Small intestine (tissue), 7 donors: ENCODE measurements around the gene MGA. TPM values are rescaled to one million over a fixed set of nuclear protein-coding genes. Genes with fewer than 3 reads are reported as not detected.

ENCODE experiments used
- DNase-seq, 2 donors: peaks; one replicate each; pipeline versions ENCODE4 v3.0.0 to v3.0.0-alpha.2; 2013
- FAIRE-seq: peaks from 2 replicates; lab custom pipeline; 2012; peaks lifted over from hg19 to GRCh38; lab: Jason Lieb, UNC
- H3K27ac ChIP-seq, 3 donors: one replicate each; pipeline ENCODE4 v1.5.1; 2013; ENCODE audit warnings: low read length in 2 of 3, mild to moderate bottlenecking in 2 of 3, control low read depth in 1 of 3, inconsistent platforms in 1 of 3, low read depth in 1 of 3, moderate library complexity in 1 of 3
- H3K27me3 ChIP-seq, 3 donors: one replicate each; pipeline ENCODE4 v1.6.1; 2013; ENCODE audit warnings: low read length in 3 of 3, inconsistent platforms in 1 of 3; ENCODE audit not compliant: control insufficient read depth in 3 of 3, insufficient read depth in 3 of 3
- H3K36me3 ChIP-seq, 3 donors: one replicate each; pipeline ENCODE4 v1.6.1; 2013; ENCODE audit warnings: low read length in 3 of 3, inconsistent platforms in 1 of 3, low read depth in 1 of 3, mild to moderate bottlenecking in 1 of 3, moderate library complexity in 1 of 3; ENCODE audit not compliant: control insufficient read depth in 3 of 3, insufficient read depth in 2 of 3
- H3K4me1 ChIP-seq, 3 donors: one replicate each; pipeline ENCODE4 v1.6.1; 2013; ENCODE audit warnings: low read length in 2 of 3, inconsistent platforms in 1 of 3, low read depth in 1 of 3, mild to moderate bottlenecking in 1 of 3, moderate library complexity in 1 of 3; ENCODE audit not compliant: control insufficient read depth in 3 of 3, insufficient read depth in 2 of 3
- H3K4me3 ChIP-seq, 3 donors: one replicate each; pipeline ENCODE4 v1.5.1; 2013; ENCODE audit warnings: low read length in 3 of 3, control low read depth in 1 of 3, inconsistent platforms in 1 of 3, low read depth in 1 of 3, mild to moderate bottlenecking in 1 of 3, moderate library complexity in 1 of 3
- H3K9me3 ChIP-seq, 2 donors: one replicate each; pipeline ENCODE4 v1.6.1; 2013; ENCODE audit warnings: low read depth in 1 of 2, low read length in 1 of 2; ENCODE audit not compliant: control insufficient read depth in 2 of 2, insufficient read depth in 1 of 2
- WGBS, 3 donors: extraction: QIAGEN DNeasy Blood & Tissue Kit; methylation state at CpG; one replicate each; pipeline ENCODE4 v1.1.7; 2013; 5-methylcytosine and 5-hydroxymethylcytosine counted together
- polyA plus RNA-seq, 4 donors: library from polyadenylated mRNA; stranded (reverse) in 3 of 4; unstranded in 1 of 4; fragments of 200-250 nt in 3 of 4; fragments of 120-200 nt in 1 of 4; gene quantifications; one replicate each; pipeline versions ENCODE4 v1.2.1 to v1.2.3, GENCODE V29; 2013
- donor health status: healthy with polysubstance abuse.
- donor health status: control.
- donor health status: control.
- donor health status: Bipolar disorder and iron deficiency.
- donor health status: healthy.

Gene MGA
- polyA plus RNA-seq, 4 donors: 1.4 to 21.0 (median 3.7) TPM

- Histone ChIP-seq H3K9me3 (no peaks in the 10 kb centered on the region), H3K4me1 (peaks cover 2 to 38% (median 6%) of the 10 kb centered on the region in 3 donors), H3K4me3 (no peak overlapping the region), H3K27ac (peak overlapping the region in 2 of 3 donors; percentile 59 to 82), H3K36me3 (peaks cover 0 to 15% (median 2%) of the 10 kb centered on the region in 3 donors), H3K27me3 (no peaks in the 10 kb centered on the region)
- FAIRE-seq: no peak
- DNase-seq: peak in 1 of 2 donors; percentile 52
- WGBS, 3 donors: 83 to 93% (median 93%) methylated on average over 5 of the region's 5 CpGs
These were observed 122.4 kb downstream of the MGA start for GRCh38 chr15:41782371-41783282.

- Histone ChIP-seq H3K4me1 (peaks cover 2 to 40% (median 6%) of the 10 kb centered on the region in 3 donors), H3K27ac (peak overlapping the region in 2 of 3 donors; percentile 59 to 82), H3K36me3 (peaks cover 0 to 15% (median 2%) of the 10 kb centered on the region in 3 donors), H3K9me3 (no peaks in the 10 kb centered on the region), H3K27me3 (no peaks in the 10 kb centered on the region), H3K4me3 (no peak overlapping the region)
- no peak for FAIRE-seq
- DNase-seq: peak; percentile 67 to 83
- 3 to 47% (median 21%) methylated on average over 1 of the region's 1 CpG for WGBS, 3 donors
These were observed 123.1 kb downstream of the MGA start for GRCh38 chr15:41783296-41783695.

- H3K27ac ChIP-seq: peak overlapping the region in 2 of 3 donors; percentile 82 to 92
These were observed 128.1 kb downstream of the MGA start for GRCh38 chr15:41788262-41788661.

GRCh38 chr15:41789236-41789635, 129.0 kb downstream of the MGA start:
- Histone ChIP-seq H3K27me3 (no peaks in the 10 kb centered on the region), H3K27ac (peak overlapping the region in 2 of 3 donors; percentile 82 to 92), H3K4me3 (peak overlapping the region in 1 of 3 donors; percentile 14), H3K4me1 (peaks cover 10 to 53% (median 16%) of the 10 kb centered on the region in 3 donors), H3K36me3 (peaks cover 0 to 9% (median 0%) of the 10 kb centered on the region in 3 donors), H3K9me3 (no peaks in the 10 kb centered on the region)
- 16 to 54% (median 40%) methylated on average over 4 of the region's 4 CpGs for WGBS, 3 donors
- DNase-seq (peak; percentile 90 to 92), FAIRE-seq (no peak)

More at GRCh38 chr15:41788262-41788661, 128.1 kb downstream of the MGA start:
- FAIRE-seq (no peak), DNase-seq (no peak)
- peaks cover 10 to 58% (median 16%) of the 10 kb centered on the region in 3 donors for H3K4me1 ChIP-seq
- H3K36me3 ChIP-seq: peaks cover 0 to 15% (median 0%) of the 10 kb centered on the region in 3 donors
- H3K9me3 ChIP-seq: no peaks in the 10 kb centered on the region
- no peaks in the 10 kb centered on the region for H3K27me3 ChIP-seq
- 61 to 68% (median 64%) methylated on average over 3 of the region's 3 CpGs for WGBS, 3 donors
- no peak overlapping the region for H3K4me3 ChIP-seq

GRCh38 chr15:41789662-41790061, 129.5 kb downstream of the MGA start:
- FAIRE-seq: no peak
- peak overlapping the region in 2 of 3 donors; percentile 76 to 92 for H3K27ac ChIP-seq

GRCh38 chr15:41790169-41790568, 130.0 kb downstream of the MGA start:
- FAIRE-seq (no peak), DNase-seq (no peak)
- H3K36me3 ChIP-seq: peaks cover 0 to 9% (median 0%) of the 10 kb centered on the region in 3 donors
- peak overlapping the region in 2 of 3 donors; percentile 76 to 92 for H3K27ac ChIP-seq
- H3K9me3 ChIP-seq: no peaks in the 10 kb centered on the region
- no peaks in the 10 kb centered on the region for H3K27me3 ChIP-seq
- no peak overlapping the region for H3K4me3 ChIP-seq
- peaks cover 10 to 55% (median 16%) of the 10 kb centered on the region in 3 donors for H3K4me1 ChIP-seq
- 93 to 97% (median 95%) methylated on average over 3 of the region's 3 CpGs for WGBS, 3 donors

More at GRCh38 chr15:41789662-41790061, 129.5 kb downstream of the MGA start:
- DNase-seq: no peak
- Histone ChIP-seq H3K4me3 (peak overlapping the region in 1 of 3 donors; percentile 14), H3K36me3 (peaks cover 0 to 9% (median 0%) of the 10 kb centered on the region in 3 donors), H3K9me3 (no peaks in the 10 kb centered on the region), H3K27me3 (no peaks in the 10 kb centered on the region), H3K4me1 (peaks cover 10 to 53% (median 16%) of the 10 kb centered on the region in 3 donors)

- WGBS, 3 donors: 58 to 64% (median 60%) methylated on average over 5 of the region's 5 CpGs
- H3K9me3 ChIP-seq: no peaks in the 10 kb centered on the region
- DNase-seq: peak; percentile 75 to 79
- no peak for FAIRE-seq
- H3K27ac ChIP-seq: peak overlapping the region; percentile 29 to 92 (median 76)
- no peak overlapping the region for H3K4me3 ChIP-seq
- no peaks in the 10 kb centered on the region for H3K27me3 ChIP-seq
- peaks cover 0 to 9% (median 0%) of the 10 kb centered on the region in 3 donors for H3K36me3 ChIP-seq
- peaks cover 10 to 60% (median 16%) of the 10 kb centered on the region in 3 donors for H3K4me1 ChIP-seq
These were observed 130.7 kb downstream of the MGA start for GRCh38 chr15:41790756-41791546.

- Histone ChIP-seq H3K4me3 (no peak overlapping the region), H3K27me3 (no peaks in the 10 kb centered on the region), H3K9me3 (no peaks in the 10 kb centered on the region), H3K27ac (peak overlapping the region; percentile 29 to 92 (median 38)), H3K4me1 (peaks cover 12 to 66% (median 16%) of the 10 kb centered on the region in 3 donors), H3K36me3 (peaks cover 0 to 9% (median 0%) of the 10 kb centered on the region in 3 donors)
- 88 to 97% (median 92%) methylated on average over 4 of the region's 4 CpGs for WGBS, 3 donors
- DNase-seq (no peak), FAIRE-seq (no peak)
These were observed 131.3 kb downstream of the MGA start for GRCh38 chr15:41791547-41791937.
